Choroid plexus epithelial cell (primary cell): ENCODE results near the gene SIGLEC12.
"Not testable (repeated sequence)": the region's sequence is repeated elsewhere in the genome, so short reads cannot be mapped to it uniquely, and the experiment has no call there.

Experiments used
- DNase-seq: peaks from one replicate; pipeline ENCODE4 v3.0.0-alpha.2; 2010; ENCODE audit warnings: low read depth
- H3K4me3 ChIP-seq: 2 replicates; pipeline ENCODE4 v1.5.1; 2011; ENCODE audit warnings: low read depth, mild to moderate bottlenecking, control low read depth, low read length, moderate library complexity
- TF ChIP-seq, protein P1 (sequence below): conservative IDR thresholded peaks from 2 replicates; pipeline ENCODE4 v1.5.1; 2011; ENCODE audit warnings: low read depth, mild to moderate bottlenecking, control low read depth, inconsistent platforms, low read length, moderate library complexity

The SIGLEC12 gene

DNA sequence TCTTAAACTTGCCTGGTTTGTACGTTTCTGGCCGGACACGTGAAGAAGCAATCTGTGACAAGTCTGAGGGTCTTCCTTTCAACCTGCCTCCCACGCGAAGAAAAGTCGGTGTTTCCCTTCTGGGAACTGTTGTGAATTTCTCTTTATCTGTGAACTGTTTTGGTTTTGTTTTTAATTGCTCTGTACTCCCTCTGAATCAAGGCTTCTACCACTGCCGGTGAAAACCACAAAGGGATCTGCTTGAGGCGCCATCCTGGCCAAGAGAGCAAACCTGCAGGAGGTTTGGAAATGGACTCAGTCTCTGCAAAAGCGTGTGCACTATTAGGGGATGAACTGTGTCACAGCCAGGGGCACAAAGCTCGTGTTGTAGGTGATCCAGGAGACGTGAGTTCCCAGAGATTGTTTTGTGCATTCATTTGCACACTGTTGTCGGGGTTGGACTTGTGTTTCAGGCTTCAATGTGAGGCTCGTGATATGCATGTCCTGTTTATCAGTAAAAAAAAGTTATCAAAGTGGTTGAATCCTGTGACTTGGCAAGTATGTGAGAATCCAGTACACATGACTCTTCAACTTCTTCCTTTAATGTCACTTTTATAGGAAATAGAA is 53.1 kb downstream of the SIGLEC12 start:
- TF ChIP-seq, protein P1, sequence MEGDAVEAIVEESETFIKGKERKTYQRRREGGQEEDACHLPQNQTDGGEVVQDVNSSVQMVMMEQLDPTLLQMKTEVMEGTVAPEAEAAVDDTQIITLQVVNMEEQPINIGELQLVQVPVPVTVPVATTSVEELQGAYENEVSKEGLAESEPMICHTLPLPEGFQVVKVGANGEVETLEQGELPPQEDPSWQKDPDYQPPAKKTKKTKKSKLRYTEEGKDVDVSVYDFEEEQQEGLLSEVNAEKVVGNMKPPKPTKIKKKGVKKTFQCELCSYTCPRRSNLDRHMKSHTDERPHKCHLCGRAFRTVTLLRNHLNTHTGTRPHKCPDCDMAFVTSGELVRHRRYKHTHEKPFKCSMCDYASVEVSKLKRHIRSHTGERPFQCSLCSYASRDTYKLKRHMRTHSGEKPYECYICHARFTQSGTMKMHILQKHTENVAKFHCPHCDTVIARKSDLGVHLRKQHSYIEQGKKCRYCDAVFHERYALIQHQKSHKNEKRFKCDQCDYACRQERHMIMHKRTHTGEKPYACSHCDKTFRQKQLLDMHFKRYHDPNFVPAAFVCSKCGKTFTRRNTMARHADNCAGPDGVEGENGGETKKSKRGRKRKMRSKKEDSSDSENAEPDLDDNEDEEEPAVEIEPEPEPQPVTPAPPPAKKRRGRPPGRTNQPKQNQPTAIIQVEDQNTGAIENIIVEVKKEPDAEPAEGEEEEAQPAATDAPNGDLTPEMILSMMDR = no peak
- H3K4me3 ChIP-seq = no peak overlapping the region
- no peak for DNase-seq

DNA sequence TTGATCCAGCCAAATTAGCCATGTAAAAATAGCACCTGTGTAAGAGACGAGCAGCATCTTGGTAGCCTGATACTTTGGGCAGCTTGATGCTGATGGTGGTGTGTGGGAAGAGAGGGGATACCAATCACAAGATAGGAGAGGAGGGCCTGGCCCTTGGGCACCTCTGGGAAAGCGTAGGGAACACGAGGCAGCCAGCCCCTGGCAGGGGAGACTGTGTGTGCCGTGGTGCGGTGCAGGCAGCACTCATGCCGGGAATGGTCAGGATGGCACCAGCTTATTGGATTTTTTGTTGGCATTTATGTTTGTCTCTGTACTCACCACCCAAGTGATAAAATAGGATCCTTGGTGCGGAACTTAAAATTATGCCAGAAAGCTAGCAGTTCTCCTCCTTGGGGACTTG is 53.6 kb downstream of the SIGLEC12 start:
- no peak for DNase-seq
- H3K4me3 ChIP-seq = no peak overlapping the region
- TF ChIP-seq, protein P1 = no peak

DNA sequence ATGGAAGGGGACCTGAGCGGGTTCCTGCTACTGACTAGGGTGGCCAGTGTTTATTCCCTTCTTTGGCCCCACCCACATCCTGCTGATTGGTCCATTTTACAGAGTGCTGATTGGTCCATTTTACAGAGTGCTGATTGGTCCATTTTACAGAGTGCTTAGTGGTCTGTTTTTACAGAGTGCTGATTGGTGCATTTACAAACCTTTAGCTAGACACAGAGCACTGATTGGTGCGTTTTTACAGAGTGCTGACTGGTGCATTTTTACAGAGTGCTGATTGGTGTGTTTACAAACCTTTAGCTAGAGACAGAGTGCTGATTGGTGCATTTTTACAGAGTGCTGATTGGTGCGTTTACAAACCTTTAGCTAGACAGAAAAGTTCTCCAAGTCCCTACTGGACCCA is 54.1 kb downstream of the SIGLEC12 start:
- DNase-seq = not testable (repeated sequence)

DNA sequence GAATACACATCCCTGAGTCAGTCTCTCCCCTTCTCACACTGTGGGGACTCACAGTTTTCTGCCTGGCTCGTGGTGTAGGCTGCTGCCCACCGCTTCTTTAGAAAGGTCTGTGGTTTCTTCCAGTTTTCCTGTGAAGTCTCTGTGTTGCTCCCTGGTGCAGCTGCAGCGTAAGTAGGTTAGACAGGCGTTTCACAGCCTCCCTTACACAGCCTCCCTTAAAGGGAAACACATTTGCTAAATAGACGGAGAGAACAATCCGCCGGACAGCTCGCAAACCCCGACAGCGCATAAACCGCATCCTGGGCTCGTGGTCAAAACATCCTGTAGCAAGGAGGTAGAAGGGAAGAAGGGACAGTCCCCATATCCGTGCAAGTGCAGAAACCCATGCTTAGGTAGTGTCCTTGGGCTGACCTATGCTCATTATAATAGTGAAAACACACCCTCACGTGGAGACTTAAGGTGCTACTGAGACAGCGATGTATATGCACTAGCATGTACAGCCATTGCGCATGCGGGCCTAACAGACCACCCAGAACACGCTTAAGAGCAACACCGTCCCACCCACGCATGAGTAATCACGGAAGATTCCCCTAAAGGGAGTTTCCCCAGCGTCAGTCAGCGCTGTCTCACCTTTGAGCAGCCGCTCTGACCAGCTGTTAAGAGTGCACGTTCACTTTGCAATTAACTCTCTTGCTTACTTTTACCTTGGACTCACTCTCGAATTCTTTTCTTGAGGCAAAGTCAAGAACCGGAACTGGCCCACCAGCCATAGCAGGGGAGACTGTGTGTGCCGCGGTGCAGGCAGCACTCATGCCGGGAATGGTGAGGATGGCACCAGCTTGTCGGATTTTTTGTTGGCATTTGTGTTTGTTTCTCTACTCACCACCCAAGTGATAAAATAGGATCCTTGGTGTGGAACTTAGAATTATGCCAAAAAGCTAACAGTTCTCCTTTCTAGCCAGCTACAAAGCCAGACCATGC is 59.9 kb downstream of the SIGLEC12 start:
- no peak for DNase-seq
- no peak overlapping the region for H3K4me3 ChIP-seq
- TF ChIP-seq, protein P1 = no peak

More for the DNA sequence above, 54.1 kb downstream of the SIGLEC12 start:
- H3K4me3 ChIP-seq = not testable (repeated sequence)
